SK-N-SH treated with all-trans-retinoic acid at 6 μM for 48 hours (cell line): ENCODE results near the gene DOCK1.

Source experiments
- ARNTL ChIP-seq: fragments of 450-650 bp; formaldehyde crosslinking; IDR thresholded peaks from 2 replicates; pipeline ENCODE4 v1.5.0; 2020; ENCODE audit warnings: low read depth, mild to moderate bottlenecking, moderate library complexity, borderline replicate concordance
- CREB5 ChIP-seq: fragments of 250-450 bp; sonication (Bioruptor Pico); IDR thresholded peaks from 2 replicates; pipeline ENCODE4 v1.5.1; 2020; ENCODE audit warnings: low read depth, mild to moderate bottlenecking, moderate library complexity
- CSDC2 ChIP-seq: fragments of 250-450 bp; sonication (Bioruptor Pico); IDR thresholded peaks from 2 replicates; pipeline ENCODE4 v1.5.0; 2020; ENCODE audit warnings: mild to moderate bottlenecking, moderate library complexity
- CSRNP3 ChIP-seq: fragments of 250-450 bp; sonication (Bioruptor Pico); IDR thresholded peaks from 2 replicates; pipeline ENCODE4 v1.5.1; 2021; ENCODE audit warnings: mild to moderate bottlenecking, moderate library complexity
- ESRRG ChIP-seq: fragments of 250-450 bp; sonication (Bioruptor Pico); IDR thresholded peaks from 2 replicates; pipeline ENCODE4 v1.6.1; 2021; ENCODE audit warnings: mild to moderate bottlenecking
- OSR1 ChIP-seq: fragments of 250-450 bp; sonication (Bioruptor Pico); IDR thresholded peaks from 2 replicates; pipeline ENCODE4 v1.8.0; 2022; ENCODE audit warnings: moderate library complexity, mild to moderate bottlenecking, inconsistent platforms
- PATZ1 ChIP-seq: fragments of 250-450 bp; sonication (Bioruptor Pico); IDR thresholded peaks from 2 replicates; pipeline ENCODE4 v1.8.0; 2020; ENCODE audit warnings: mild to moderate bottlenecking, moderate library complexity, borderline replicate concordance
- PPARA ChIP-seq: fragments of 250-450 bp; sonication (Bioruptor Pico); IDR thresholded peaks from 2 replicates; pipeline ENCODE4 v1.5.0; 2020; ENCODE audit warnings: mild to moderate bottlenecking, borderline replicate concordance
- SNAI2 ChIP-seq: fragments of 250-450 bp; sonication (Bioruptor Pico); IDR thresholded peaks from 2 replicates; pipeline ENCODE4 v1.5.0; 2020; ENCODE audit warnings: mild to moderate bottlenecking, moderate library complexity
- TOX ChIP-seq: fragments of 250-450 bp; sonication (Bioruptor Pico); IDR thresholded peaks from 2 replicates; pipeline ENCODE4 v1.8.0; 2021; ENCODE audit warnings: mild to moderate bottlenecking, moderate library complexity, borderline replicate concordance
- ZFP3 ChIP-seq: fragments of 250-450 bp; sonication (Bioruptor Pico); IDR thresholded peaks from 2 replicates; pipeline ENCODE4 v1.5.0; 2020; ENCODE audit warnings: mild to moderate bottlenecking, moderate library complexity
- ZNF565 ChIP-seq: fragments of 450-650 bp; formaldehyde crosslinking; conservative IDR thresholded peaks from 2 replicates; pipeline ENCODE4 v1.5.0; 2020; ENCODE audit warnings: low read depth, mild to moderate bottlenecking, moderate library complexity
- ZNF70 ChIP-seq: fragments of 450-650 bp; formaldehyde crosslinking; IDR thresholded peaks from 2 replicates; pipeline ENCODE4 v1.5.0; 2020; ENCODE audit warnings: mild to moderate bottlenecking, moderate library complexity

- TF ChIP-seq CSDC2 (CRISPR knock-in tag), result no peak
- no peak for TF ChIP-seq ARNTL (CRISPR knock-in tag)
- TF ChIP-seq PATZ1, result no peak
- no peak for TF ChIP-seq PPARA (CRISPR knock-in tag)
- TF ChIP-seq ZNF565, result no peak
- no peak for TF ChIP-seq CREB5 (CRISPR knock-in tag)
- TF ChIP-seq ZFP3 (CRISPR knock-in tag), result no peak
- no peak for TF ChIP-seq CSRNP3 (CRISPR knock-in tag)
- no peak for TF ChIP-seq OSR1 (CRISPR knock-in tag)
- no peak for TF ChIP-seq ESRRG (CRISPR knock-in tag)
- TF ChIP-seq ZNF70 (CRISPR knock-in tag), result no peak
- no peak for TF ChIP-seq SNAI2 (CRISPR knock-in tag)
- no peak for TF ChIP-seq TOX (CRISPR knock-in tag)
Observed at GRCh38 chr10:127150136-127150535, 244.9 kb downstream of the DOCK1 start.
